K562 treated with DMSO at 1 percent for 4 hours (cell line): ENCODE results near the gene TMEM132C. TPM values are rescaled to one million over a fixed set of nuclear protein-coding genes. Genes with fewer than 3 reads are reported as not detected.

Experiments
- total RNA-seq: library from RNA; unstranded; fragments of 300-600 nt; gene quantifications from 2 replicates; pipeline ENCODE4 v1.2.3, GENCODE V29; 2022; ENCODE audit not compliant: insufficient read depth

Gene TMEM132C
- total RNA-seq = not detected in 2 replicates

DNA sequence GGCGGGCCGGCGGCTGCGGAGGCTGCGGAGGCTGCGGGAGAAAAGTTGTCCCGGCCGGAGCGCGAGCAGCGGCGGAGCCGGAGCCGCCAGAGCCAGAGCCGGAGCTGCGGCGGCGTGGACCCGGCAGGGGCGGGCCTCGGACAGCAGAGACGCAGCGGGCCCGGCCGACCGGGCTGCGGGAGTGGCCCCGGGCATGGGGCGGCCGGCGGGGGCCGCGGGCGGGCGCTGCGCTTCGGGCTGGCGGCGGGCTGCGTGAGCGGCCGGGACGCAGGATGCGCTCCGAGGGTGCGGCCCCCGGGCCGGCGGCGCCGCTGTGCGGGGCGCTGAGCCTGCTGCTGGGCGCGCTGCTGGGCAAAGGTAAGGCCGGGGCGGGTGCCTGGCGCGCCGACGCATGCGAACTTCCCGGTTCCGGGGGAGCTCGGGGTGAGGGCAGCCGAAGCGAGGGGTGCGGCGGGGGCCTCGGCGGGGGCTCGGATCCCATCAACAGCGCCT, at the start of gene TMEM132C:
TMEM132C (plus strand) TSS at position 40 of the 492 bp plus-strand sequence; CDS start at position 273, 233 bp downstream.

